ENCODE results near the gene PAX5.

Gene PAX5

DNA sequence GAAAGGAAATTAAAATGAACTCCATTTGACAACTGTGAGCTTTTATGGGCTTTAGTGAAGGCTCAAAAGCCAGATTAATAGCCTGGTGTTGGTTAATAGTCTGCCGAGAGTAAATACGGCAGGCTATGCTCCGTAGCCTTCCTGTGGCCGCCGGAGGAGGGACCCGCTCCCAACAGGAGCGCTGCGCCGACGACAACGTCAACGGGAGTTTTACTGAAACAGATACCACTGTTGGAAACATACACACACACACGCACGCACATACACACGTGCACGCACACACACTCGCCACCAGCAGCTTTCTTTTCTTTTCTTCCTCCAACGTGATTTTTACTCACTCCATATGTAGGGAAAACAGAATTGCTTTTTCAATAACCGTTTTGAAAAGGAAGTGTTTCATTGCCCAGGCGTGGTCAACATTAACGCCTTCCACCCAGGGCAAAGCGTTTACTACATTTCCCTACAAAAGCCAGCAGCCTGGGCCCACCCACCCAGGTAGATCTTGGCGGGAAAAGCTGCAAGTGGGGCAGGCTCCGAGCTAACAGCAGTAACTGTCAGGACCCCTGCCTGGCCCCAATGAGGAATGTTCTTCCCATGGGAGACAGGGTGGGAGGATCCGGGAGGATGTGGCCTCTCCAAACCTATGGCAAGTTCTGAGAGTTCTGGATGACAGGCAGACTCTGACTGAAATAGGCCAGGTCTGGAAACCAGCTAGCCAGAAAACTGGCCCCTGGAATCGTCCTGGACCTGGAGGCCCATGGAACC, 72.3 kb downstream of the PAX5 start:
- DNase-seq (ENCODE audit: low read depth in 3 of 3) = no peak

DNA sequence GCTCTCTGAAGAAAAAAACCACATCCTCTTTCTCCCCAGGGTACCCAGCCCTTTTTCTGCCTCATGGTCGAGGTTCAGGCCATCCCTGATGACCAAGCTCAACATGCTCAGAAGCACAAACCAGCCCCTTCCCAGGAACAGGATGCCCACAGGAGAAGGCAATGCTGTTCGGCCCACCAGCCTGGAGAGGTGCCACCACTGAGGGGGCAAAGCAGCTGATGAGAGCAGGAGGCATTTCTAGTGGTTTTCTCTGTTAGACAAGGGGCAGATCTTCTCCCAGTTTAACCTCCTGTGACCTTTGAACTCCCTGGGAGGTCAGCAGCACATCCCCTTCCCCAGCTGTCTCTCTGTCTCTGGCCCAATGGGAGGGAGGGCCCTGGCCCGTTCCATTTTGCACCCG, 73.0 kb downstream of the PAX5 start:
- DNase-seq (ENCODE audit: low read depth in 3 of 3) = no peak

GRCh38 chr9:36960575-36960955, 73.5 kb downstream of the PAX5 start:
- DNase-seq (ENCODE audit: low read depth in 3 of 3) = no peak

- DNase-seq (ENCODE audit: low read depth in 3 of 3) = no peak
Observed at GRCh38 chr9:36959681-36960574, 74.1 kb downstream of the PAX5 start.

GRCh38 chr9:36956908-36957307, 77.2 kb downstream of the PAX5 start:
- no peak for DNase-seq (ENCODE audit: low read depth in 3 of 3)

DNA sequence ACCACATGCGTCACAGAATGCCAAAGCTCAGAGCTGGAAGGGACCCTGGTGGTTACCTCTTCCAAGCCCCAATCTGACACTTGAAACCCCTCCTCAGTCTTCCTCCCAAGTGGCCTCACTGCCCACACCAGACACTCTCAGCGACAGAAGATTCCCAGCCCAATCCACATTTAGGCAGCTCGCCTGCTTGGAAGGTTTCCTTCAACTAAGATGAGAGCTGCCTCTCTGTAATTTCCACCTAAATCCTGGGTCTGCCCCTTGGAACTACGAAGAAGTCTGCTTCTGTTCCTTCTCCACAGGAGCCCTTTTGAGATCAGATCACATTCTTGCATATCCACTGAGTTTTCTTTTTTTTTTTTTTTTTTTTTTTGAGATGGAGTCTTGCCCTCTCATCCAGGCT, 83.7 kb downstream of the PAX5 start:
- no peak for DNase-seq (ENCODE audit: low read depth in 3 of 3)

DNA sequence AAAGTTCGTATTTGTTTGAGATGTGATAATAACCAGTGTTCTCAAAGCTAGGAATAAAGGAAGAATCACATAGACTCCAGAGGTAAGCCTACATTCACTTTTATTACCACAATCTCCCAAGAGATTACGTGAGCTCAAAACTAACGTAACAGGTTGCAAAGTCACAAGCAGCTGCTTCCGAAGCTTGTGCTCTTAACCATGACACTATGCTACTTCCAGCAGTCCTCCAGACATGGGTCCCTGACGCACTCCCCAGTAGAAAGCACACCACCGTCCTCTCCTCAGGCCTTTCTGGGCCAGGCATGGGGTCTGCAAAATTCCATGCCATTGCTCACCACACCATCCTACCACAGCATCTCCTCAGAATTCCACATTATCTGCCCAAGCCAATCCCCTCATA, 84.6 kb downstream of the PAX5 start:
- DNase-seq (ENCODE audit: low read depth in 3 of 3) = no peak

GRCh38 chr9:36948051-36948450, 86.0 kb downstream of the PAX5 start:
- DNase-seq (ENCODE audit: low read depth in 3 of 3) = no peak

- no peak for DNase-seq (ENCODE audit: low read depth in 3 of 3)
Observed at GRCh38 chr9:36946653-36947052, 87.4 kb downstream of the PAX5 start.

DNA sequence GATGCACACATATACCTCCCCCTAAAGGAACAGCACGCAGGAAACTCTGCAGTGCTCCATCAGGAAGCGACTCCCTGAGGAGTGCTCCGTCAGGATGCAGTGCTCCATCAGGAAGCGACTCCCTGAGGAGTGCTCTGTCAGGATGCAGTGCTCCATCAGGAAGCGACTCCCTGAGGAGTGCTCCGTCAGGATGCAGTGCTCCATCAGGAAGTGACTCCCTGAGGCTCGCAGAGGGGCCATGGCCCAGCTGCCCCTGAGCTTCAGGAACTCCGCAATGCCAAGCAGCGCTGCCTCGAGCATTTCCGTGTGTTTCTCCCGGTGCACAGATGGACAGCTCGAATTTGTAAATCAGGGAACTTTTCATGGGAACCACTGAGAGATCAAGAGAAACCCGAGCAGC, 88.1 kb downstream of the PAX5 start:
- no peak for DNase-seq (ENCODE audit: low read depth in 3 of 3)

DNA sequence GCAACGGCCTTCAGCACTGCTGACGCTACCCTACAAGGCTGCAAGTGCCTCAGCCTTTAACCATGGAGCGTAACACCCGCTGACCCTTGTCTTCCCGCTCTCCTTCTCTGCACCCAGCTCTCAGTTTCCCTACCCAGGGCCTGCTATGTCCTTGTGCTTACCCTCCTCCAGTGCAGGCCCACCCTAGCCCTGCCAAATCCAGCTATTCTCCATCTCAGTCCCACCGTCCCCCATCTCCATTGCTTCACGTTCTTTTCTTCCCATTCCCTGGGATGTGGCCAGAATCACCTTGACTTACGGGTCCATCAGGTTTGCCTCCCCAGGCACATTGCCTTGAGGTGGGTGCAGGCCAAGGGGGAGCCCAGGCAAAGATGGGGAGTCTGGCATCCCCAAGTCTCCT, 91.2 kb downstream of the PAX5 start:
- no peak for DNase-seq (ENCODE audit: low read depth in 3 of 3)

- no peak for DNase-seq (ENCODE audit: low read depth in 3 of 3)
Observed at GRCh38 chr9:36941441-36941840, 92.6 kb downstream of the PAX5 start.

DNA sequence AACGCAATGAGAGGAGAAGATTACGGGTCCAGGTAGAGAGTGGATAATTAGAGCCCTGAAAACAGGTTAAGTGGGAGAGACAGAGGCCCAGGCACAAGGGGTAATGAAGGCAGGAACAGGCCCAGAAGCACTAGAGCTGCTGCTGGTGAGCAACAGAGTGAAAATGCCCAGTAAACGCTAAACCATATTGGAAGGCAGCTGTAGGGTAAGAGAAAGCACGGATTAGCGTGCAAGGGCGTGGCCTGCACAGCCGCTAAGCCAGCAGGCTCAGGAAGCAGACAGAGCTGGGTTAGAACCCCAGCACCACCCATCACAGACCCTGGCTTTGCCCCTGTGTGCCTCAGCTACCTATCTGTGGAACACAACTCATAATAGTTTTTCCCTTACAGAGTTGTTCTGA, 93.2 kb downstream of the PAX5 start:
- DNase-seq (ENCODE audit: low read depth in 3 of 3) = no peak

GRCh38 chr9:36940500-36940853, 93.6 kb downstream of the PAX5 start:
- no peak for DNase-seq (ENCODE audit: low read depth in 3 of 3)

DNA sequence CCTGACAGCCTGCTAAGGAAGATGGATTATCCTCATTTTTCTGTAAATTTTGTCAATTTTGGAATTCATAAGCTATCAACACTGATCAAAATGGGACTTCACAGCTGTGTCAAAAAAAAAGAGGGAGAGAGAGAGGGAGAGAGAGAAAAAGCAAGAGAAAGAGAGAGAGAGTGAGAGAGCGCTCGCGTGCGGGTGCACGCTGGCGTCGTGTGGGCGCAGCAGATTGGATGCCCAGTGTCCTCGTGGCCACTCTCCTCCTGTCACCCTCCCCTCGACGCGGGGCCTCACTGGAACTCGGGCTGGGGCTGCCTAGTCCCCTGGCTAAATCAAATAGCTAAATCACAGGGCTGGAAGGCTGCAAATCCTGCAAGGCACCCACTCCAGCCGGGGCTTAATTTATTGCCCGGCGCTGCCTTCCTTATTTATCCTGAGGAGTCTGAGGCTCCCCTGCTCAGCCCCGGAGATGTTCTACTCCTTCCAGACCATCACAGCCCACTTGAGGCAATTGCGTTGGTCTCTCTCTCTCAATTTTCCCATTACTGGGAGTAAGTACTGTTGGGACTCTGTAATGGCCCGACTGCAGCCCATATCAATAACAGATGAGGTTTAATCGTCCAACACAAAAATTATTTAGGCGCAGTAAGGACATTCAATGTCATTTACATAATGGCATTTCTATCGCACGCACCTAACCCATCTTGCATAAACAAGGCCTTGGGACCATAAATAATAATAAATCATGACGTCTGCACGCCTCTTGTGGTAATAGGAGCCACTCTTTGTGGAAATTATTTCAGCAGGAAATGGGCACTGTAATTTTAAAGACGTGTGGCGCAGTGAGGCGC, 94.2 kb downstream of the PAX5 start:
- no peak for DNase-seq (ENCODE audit: low read depth in 3 of 3)

GRCh38 chr9:36939214-36939613, 94.9 kb downstream of the PAX5 start:
- DNase-seq (ENCODE audit: low read depth in 3 of 3) = no peak

DNA sequence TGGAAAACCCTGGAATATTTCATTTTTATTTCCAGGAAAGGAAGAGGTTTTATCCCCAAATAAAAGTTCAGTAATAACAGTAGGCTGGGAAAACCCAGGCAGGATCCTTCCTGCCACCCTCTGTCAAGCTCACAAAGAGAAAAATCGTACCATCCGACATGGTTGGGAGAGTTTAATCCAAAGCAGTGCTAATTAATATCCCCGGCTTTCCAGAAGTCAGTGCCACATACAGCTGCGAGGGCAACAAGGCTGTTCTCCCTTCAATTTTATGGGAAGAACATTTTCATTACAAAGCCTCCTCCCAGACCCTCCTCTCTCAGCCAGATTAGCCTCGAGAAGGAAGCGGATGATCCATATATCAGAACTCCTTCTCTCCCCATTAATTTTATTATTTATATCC, 95.5 kb downstream of the PAX5 start:
- DNase-seq (ENCODE audit: low read depth in 3 of 3) = no peak

DNA sequence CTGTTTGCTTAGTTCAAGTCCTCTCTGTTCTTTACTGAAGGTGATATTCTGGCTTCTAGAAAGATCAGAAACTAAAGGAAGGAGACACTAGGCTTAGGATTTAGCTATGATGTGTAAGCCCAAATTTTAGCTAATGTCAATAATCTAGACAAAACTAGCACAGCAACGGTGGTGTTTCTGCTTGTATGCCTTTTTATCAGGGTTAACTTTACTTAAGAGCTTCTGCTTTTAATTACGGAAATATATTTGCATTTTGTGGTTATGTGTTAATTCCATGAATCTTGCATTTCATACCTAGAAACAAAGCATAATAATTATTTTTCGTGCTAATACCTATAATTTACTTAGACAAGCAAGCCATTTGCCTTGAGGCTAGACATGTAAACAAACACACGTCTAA, 96.1 kb downstream of the PAX5 start:
- no peak for DNase-seq (ENCODE audit: low read depth in 3 of 3)

- DNase-seq (ENCODE audit: low read depth in 3 of 3) = no peak
Observed at GRCh38 chr9:36937346-36937745, 96.7 kb downstream of the PAX5 start.

GRCh38 chr9:36936498-36936831, 97.6 kb downstream of the PAX5 start:
- DNase-seq (ENCODE audit: low read depth in 3 of 3) = no peak

- DNase-seq (ENCODE audit: low read depth in 3 of 3) = no peak
Observed at GRCh38 chr9:36935768-36936497, 98.1 kb downstream of the PAX5 start.

DNA sequence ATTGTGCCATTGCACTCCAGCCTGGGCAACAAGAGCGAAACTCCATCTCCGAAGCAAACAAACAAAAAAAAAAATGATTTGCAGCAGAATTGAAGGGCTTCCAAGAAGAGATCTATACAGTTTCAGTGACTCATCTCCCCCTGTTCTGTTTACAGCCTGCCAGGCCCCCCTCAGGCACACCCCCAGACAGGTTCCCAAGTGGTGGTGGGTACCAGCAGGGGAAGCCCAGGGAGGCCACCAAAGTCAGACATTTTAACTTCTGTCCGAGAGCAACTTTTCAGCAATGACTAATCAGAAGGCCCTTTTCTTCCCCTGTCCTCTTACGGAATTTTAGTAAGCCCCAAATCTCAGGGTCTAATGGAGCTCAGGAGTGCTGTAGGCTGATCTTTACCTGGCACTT, 98.7 kb downstream of the PAX5 start:
- DNase-seq (ENCODE audit: low read depth in 3 of 3) = no peak

Measured in stimulated activated CD4-positive, alpha-beta T cell treated with anti-CD3 and anti-CD28 coated beads, TNF-alpha, amount 100 ng/mL, for 4 hours (primary cell).